ENCODE data around the gene KIFAP3.
"Not testable (repeated sequence)": the region's sequence is repeated elsewhere in the genome, so short reads cannot be mapped to it uniquely, and the experiment has no call there.

Gene KIFAP3

DNA sequence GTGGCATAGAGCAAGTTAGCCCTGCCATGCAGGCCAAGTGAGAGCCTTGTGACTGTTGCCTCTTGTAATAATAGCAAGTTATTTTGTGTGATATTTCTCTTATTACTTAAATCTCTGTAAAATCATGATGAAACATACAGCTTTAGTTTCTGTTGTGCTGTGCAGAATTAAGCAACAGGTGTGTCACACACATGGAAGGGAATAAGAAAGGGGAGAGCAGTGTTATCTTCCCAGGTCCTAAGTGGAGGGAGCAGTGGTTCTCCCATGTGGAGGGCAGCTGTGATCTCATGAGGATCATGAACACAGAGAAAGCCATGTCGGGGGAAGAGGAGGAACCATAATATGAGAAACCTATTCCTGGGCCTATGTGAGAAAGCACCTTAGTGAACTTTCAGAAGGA lies 155.6 kb downstream of the KIFAP3 start:
- no peak overlapping the region for H3K9ac ChIP-seq
- TF ChIP-seq, protein P1, sequence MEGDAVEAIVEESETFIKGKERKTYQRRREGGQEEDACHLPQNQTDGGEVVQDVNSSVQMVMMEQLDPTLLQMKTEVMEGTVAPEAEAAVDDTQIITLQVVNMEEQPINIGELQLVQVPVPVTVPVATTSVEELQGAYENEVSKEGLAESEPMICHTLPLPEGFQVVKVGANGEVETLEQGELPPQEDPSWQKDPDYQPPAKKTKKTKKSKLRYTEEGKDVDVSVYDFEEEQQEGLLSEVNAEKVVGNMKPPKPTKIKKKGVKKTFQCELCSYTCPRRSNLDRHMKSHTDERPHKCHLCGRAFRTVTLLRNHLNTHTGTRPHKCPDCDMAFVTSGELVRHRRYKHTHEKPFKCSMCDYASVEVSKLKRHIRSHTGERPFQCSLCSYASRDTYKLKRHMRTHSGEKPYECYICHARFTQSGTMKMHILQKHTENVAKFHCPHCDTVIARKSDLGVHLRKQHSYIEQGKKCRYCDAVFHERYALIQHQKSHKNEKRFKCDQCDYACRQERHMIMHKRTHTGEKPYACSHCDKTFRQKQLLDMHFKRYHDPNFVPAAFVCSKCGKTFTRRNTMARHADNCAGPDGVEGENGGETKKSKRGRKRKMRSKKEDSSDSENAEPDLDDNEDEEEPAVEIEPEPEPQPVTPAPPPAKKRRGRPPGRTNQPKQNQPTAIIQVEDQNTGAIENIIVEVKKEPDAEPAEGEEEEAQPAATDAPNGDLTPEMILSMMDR (conservative IDR thresholded peaks at IDR 0.05; ENCODE audit: low read depth, low read length) = no peak
- H3K4me1 ChIP-seq (ENCODE audit: low read depth, poor library complexity, severe bottlenecking) = peaks cover 25% of the 10 kb centered on the region

DNA sequence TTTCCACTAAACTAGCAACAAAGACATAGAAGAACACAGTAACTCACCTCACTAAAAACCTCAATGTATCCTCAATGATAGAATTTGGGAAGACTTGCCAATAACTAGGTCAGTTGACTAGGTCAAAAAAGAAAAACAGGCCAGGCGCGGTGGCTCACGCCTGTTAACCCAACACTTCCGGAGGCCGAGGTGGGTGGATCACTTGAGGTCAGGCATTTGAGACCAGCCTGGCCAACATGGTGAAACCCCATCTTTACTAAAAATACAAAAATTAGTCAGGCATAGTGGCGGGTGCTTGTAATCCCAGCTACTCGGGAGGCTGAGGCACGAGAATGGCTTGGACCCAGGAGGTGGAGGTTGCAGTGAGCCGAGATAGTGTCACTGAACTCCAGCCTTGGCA lies 156.3 kb downstream of the KIFAP3 start:
- not testable (repeated sequence) for H3K27ac ChIP-seq; H3K9ac ChIP-seq; H3K4me2 ChIP-seq; H3K27me3 ChIP-seq (ENCODE audit: insufficient read depth, low read depth); H2AFZ ChIP-seq (ENCODE audit: low read depth); H4K20me1 ChIP-seq (ENCODE audit: insufficient read depth); H3K36me3 ChIP-seq (ENCODE audit: insufficient read depth); H3K79me2 ChIP-seq (ENCODE audit: insufficient read depth, low read depth); H3K4me3 ChIP-seq (IDR thresholded peaks at IDR 0.05; ENCODE audit: insufficient read depth, low read depth, low read length)
- H3K4me1 ChIP-seq (ENCODE audit: low read depth, poor library complexity, severe bottlenecking) = peaks cover 25% of the 10 kb centered on the region

More for the DNA sequence above, 155.6 kb downstream of the KIFAP3 start:
- H3K27me3 ChIP-seq (ENCODE audit: insufficient read depth, low read depth) = no peaks in the 10 kb centered on the region
- H3K4me2 ChIP-seq = no peak overlapping the region
- no peak overlapping the region for H3K27ac ChIP-seq
- no peaks in the 10 kb centered on the region for H3K79me2 ChIP-seq (ENCODE audit: insufficient read depth, low read depth)
- no peaks in the 10 kb centered on the region for H3K36me3 ChIP-seq (ENCODE audit: insufficient read depth)
- H4K20me1 ChIP-seq (ENCODE audit: insufficient read depth) = no peaks in the 10 kb centered on the region
- H2AFZ ChIP-seq (ENCODE audit: low read depth) = no peak overlapping the region
- H3K4me3 ChIP-seq (IDR thresholded peaks at IDR 0.05; ENCODE audit: insufficient read depth, low read depth, low read length) = no peak overlapping the region

DNA sequence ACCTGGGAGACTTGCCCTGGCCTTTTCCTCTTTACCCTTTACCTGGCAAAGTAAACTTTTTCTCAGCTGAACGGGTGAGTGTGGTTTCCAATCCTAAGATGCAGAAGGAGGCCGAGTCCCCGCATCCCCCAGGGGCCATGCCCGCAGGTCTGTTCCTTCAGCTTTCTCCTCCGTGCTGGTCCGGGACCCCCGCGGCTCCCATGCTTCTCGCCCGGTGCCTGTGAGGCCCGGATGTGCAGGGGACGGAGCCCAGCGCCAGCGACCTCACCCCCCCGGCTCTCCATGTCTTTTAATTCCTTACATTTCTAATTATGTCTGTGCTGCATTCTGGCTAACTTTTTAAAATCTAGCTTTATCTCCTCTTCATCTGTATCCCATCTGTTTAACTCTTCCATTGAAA lies 159.3 kb downstream of the KIFAP3 start:
- Histone ChIP-seq H3K4me2 (peak overlapping the region; percentile 45; the same call in 1 of the 2 replicates), H3K36me3 (ENCODE audit: insufficient read depth) (no peaks in the 10 kb centered on the region), H3K4me3 (IDR thresholded peaks at IDR 0.05; ENCODE audit: insufficient read depth, low read depth, low read length) (no peak overlapping the region), H3K27me3 (ENCODE audit: insufficient read depth, low read depth) (no peaks in the 10 kb centered on the region), H3K9ac (no peak overlapping the region), H3K27ac (no peak overlapping the region; the same call in 1 of the 2 replicates), H3K79me2 (ENCODE audit: insufficient read depth, low read depth) (no peaks in the 10 kb centered on the region), H3K4me1 (ENCODE audit: low read depth, poor library complexity, severe bottlenecking) (peaks cover 25% of the 10 kb centered on the region), H2AFZ (ENCODE audit: low read depth) (no peak overlapping the region), H4K20me1 (ENCODE audit: insufficient read depth) (no peaks in the 10 kb centered on the region)
- TF ChIP-seq, protein P1 (conservative IDR thresholded peaks at IDR 0.05; ENCODE audit: low read depth, low read length) = no peak

DNA sequence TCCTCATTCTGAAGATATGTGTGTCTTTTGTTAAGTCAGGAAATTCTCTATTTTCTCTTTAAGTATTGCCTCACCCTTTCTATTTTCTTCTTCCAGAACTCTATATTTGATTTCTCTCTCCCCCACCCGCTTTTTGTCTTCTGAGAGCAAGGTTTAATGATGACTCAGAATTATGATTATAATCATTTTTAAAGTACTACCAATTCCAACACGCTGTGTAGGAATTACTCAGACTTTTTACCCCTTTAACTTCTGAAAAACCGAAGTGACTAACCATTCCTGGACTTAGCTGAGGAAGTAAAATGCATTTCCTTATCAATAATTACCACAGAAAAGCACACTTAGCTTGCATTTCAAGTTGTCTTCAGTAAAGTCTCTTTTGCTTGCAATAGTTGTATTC lies 160.0 kb downstream of the KIFAP3 start:
- no peak overlapping the region for H3K4me2 ChIP-seq
- H3K36me3 ChIP-seq (ENCODE audit: insufficient read depth) = no peaks in the 10 kb centered on the region
- TF ChIP-seq, protein P1 (conservative IDR thresholded peaks at IDR 0.05; ENCODE audit: low read depth, low read length) = no peak
- no peaks in the 10 kb centered on the region for H3K79me2 ChIP-seq (ENCODE audit: insufficient read depth, low read depth)
- H3K27me3 ChIP-seq (ENCODE audit: insufficient read depth, low read depth) = no peaks in the 10 kb centered on the region
- no peak overlapping the region for H3K4me3 ChIP-seq (IDR thresholded peaks at IDR 0.05; ENCODE audit: insufficient read depth, low read depth, low read length)
- H3K27ac ChIP-seq = no peak overlapping the region
- H2AFZ ChIP-seq (ENCODE audit: low read depth) = no peak overlapping the region
- H3K4me1 ChIP-seq (ENCODE audit: low read depth, poor library complexity, severe bottlenecking) = peaks cover 25% of the 10 kb centered on the region
- no peak overlapping the region for H3K9ac ChIP-seq
- no peaks in the 10 kb centered on the region for H4K20me1 ChIP-seq (ENCODE audit: insufficient read depth)

DNA sequence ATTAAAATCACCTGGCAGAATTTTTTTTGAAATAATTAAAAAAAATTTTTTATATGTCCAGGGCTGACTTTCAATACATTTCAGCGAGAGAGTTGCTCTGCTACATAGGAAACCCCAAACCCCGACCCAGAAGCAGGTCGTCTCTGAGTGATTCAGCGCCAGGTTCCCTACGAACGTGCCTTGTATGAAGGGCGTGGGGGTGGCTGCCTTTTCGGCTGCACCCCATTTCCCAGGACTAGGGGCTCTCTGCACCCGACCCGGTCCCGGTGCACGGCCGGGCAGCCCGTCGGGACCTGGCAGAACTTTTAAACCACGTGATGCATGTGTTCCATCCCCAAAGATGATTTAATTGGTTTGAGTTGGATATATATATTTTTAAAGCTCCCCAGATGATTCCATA lies 165.0 kb downstream of the KIFAP3 start:
- Histone ChIP-seq H3K79me2 (ENCODE audit: insufficient read depth, low read depth) (no peaks in the 10 kb centered on the region), H4K20me1 (ENCODE audit: insufficient read depth) (no peaks in the 10 kb centered on the region), H3K4me2 (no peak overlapping the region), H3K27ac (no peak overlapping the region), H3K4me3 (IDR thresholded peaks at IDR 0.05; ENCODE audit: insufficient read depth, low read depth, low read length) (no peak overlapping the region), H3K4me1 (ENCODE audit: low read depth, poor library complexity, severe bottlenecking) (peaks cover 2% of the 10 kb centered on the region), H2AFZ (ENCODE audit: low read depth) (no peak overlapping the region), H3K9ac (no peak overlapping the region), H3K27me3 (ENCODE audit: insufficient read depth, low read depth) (no peaks in the 10 kb centered on the region), H3K36me3 (ENCODE audit: insufficient read depth) (no peaks in the 10 kb centered on the region)
- TF ChIP-seq, protein P1 (conservative IDR thresholded peaks at IDR 0.05; ENCODE audit: low read depth, low read length) = no peak
